Hypothalamus (tissue), 51 donors: Measurements from ENCODE around the gene PHLDA1.
A peak's percentile ranks its signal among the peaks of the same experiment; 100 is the strongest.
"Not testable (repeated sequence)": the region's sequence is repeated elsewhere in the genome, so short reads cannot be mapped to it uniquely, and the experiment has no call there.

Experiments
- DNase-seq, 51 donors: peaks; one replicate each; lab custom pipeline; 2025; lab: John Stamatoyannopoulos, UW

Gene PHLDA1

DNA sequence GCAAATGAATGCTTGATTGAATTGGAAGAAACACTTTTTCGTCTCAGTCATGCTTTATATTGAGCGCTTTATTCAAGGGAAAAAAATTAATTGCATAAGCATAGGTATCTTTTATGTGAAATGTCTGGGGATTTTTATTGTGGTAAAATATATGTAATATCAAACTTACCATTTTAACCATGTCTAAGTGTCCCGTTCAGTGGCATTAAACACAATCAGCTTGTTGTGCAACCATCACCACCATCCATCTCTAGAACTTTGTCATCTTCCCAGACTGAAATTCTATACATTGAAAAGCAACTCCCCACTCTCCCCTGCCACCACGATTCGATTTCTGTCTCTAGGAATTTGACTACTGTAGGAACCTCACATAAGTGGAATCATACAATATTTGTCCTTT lies 39.8 kb downstream of the PHLDA1 start:
- DNase-seq: no peak

DNA sequence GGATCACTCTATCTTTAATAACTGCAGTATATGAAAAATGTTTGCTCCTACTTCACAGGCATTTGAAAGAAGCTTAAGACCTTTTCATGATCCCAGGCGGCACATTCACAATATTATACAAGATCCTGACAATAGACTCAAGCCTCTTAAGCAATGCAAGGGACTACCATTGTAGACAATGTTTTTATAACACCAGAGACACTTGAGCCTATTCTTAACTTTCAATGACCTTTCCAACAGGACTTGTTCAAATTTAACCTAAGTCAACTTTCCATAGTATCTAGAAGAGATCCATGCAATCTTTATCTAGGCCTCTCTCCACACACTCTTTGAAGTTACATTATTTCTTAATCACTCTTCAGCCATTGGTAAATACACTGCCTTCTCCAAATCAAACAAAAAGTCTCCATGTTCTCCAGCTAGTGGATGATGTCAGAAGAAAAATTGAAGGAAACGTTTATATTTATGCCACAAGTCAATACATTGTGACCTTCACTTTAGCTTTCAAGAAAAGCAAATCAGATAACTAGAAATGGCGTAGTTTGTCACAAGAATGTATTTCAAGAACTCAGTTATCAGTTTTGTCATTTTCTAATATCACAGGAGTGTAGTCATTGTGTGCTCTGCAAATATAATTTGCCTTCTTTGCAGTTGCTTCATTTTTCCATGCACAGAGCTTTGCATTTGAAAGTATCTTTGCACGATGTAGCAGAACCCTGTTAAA lies 41.2 kb downstream of the PHLDA1 start:
- no peak for DNase-seq

DNA sequence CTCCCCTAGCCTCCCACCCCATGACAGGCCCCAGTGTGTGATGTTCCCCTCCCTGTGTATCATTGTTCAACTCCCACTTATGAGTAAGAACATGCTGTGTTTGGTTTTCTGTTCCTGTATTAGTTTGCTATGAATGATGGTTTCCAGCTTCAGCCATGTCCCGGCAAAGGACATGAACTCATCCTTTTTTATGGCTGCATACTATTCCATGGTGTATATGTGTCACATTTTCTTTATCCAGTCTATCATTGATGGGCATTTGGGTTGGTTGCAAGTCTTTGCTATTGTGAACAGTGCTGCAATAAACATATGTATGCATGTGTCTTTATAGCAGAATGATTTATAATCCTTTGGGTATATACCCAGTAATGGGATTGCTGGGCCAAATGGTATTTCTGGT lies 43.9 kb downstream of the PHLDA1 start:
- not testable (repeated sequence) for DNase-seq

DNA sequence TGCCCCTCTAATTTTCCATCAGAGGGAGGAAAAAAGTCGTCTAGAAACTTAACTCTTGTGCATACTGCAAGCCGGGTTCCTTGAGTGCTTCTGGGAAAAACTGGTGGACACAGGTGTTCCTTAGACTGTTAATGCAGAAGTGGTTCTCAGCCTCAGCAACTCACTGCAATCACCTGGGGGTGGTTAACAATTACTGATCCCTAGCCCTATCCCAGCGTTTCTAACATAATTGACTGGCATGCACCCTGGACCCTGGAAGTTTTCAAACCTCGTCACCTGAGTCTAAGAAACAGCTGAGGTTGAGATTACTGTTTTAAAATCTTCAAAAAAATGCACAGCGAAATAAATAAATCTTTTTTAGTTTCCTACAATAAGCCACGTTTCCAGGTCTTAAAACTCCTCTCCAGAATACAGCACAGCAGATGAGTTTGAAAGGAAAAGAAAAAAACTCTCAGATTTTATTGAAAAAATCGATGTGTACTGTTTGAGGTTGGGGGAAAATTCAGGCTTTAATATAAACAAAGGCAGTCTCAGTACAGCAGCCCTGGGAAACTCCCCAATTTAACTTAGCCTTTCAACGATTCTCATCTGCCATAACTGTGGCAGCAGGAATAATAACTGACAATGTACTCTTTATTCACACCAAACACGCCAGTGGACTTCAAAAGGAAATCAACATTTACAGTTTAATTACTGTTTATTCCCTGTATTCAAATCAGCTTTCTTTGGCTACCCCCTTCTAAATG lies 45.4 kb downstream of the PHLDA1 start:
- no peak for DNase-seq

DNA sequence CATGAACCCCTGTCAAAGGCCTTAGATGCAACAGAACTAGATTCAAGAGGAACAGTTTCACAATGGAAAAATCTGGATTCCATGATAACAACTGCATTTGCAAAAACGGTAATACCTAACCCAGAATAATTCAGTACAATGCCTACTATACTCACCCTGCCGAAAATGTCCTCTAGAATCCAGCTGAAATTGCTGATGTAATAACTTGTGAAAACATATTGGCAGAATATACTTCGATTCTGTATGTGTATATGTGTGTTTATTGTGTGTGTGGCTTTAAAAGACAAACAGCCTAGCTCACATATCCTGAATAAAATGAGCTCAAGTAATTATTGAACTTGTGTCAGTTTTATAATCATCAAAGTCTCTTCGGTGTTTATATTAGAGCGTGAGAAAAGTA lies 46.0 kb downstream of the PHLDA1 start:
- no peak for DNase-seq

DNA sequence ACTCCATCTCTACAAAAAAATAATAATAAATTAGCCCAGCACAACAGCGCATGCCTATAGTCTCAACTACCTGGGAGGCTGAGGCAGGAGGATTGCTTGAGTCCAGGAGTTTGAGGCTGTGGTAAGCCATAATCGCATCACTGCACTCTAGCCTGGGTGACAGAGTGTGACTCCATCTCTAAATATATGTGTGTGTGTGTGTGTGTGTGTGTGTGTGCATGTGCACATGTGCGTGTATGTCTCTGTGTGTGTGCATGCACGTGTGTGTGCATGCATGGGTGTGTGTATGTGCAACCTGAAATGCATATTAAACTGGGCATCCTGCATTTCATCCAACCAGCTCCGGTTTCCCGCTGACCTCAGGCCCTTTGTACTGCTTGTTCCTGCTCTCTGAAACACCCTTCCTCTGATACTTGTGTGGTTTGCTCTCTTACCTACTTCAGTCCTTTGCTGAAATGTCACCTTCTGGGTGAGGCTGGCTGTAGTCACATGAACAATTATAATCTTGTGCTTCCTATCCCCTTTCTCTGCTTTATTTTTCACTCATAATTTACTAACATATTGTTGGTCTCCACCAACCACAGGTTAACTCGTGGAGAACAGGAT lies 46.9 kb downstream of the PHLDA1 start:
- no peak for DNase-seq

DNA sequence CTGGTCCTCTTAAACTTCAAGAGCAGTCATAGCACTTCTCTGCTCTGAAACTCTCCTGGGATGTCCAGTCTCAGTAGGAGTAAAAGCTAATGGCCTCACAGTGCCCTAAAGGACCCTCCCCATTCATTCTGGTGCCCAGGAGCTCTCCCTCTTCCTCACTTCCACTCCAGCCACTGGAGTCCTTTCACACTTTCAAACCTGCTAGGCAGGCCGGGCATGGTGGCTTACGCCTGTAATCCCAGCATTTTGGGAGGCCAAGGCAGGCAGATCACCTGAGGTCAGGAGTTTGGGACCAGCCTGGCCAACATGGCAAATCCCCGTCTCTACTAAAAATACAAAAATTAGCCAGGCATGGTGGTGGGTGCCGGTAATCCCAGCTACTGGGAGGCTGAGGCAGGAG lies 47.7 kb downstream of the PHLDA1 start:
- DNase-seq: not testable (repeated sequence)

DNA sequence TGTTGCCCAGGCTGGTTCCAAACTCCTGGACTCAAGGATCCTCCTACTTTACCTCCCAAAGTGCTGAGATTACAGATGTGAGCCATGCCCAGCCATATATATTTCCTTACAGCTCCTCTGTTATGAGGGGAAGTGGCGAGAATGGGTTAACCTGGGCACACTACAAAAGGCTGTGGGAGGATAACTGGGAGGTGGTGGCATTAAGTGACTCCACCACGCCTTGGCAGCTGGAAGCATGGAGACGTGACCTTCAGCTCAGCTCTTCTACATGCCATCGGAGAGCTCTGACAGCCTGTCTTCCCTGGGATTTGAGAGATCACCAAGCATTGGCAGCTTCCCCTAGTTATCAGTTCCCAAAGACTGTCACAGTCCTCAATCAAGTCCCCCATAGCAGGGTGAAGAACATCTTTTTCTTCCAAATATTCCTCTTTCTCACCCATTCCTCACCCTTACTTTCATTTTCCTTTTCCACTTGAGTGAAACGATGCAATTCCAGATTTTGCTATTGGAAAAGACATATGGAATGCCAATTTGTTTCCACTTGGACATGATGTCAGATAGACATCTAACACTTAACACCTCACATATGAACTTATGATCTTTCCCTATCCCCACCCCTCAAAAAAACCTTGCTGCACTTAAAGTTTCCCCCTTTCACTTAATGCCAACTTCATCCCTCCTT lies 48.5 kb downstream of the PHLDA1 start:
- no peak for DNase-seq

DNA sequence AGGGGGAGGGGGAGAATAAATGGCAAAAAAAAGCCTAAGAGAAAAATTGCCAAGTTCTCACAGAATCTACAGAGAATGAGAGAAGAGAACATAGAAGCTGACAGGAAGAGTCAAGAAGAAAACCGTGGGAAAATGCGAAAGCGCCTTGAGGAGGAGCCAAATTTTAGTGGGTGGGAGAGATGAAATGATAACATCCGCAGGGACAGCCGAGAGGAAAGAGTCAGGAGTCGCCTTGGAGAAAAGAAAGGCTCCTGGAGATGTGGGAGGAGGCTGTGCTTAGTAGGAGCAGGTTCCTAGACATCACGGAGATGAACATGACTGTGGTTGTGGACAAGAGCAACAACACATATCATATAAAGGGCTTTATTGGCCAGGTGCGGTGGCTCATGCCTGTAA lies 49.4 kb downstream of the PHLDA1 start:
- DNase-seq: no peak

DNA sequence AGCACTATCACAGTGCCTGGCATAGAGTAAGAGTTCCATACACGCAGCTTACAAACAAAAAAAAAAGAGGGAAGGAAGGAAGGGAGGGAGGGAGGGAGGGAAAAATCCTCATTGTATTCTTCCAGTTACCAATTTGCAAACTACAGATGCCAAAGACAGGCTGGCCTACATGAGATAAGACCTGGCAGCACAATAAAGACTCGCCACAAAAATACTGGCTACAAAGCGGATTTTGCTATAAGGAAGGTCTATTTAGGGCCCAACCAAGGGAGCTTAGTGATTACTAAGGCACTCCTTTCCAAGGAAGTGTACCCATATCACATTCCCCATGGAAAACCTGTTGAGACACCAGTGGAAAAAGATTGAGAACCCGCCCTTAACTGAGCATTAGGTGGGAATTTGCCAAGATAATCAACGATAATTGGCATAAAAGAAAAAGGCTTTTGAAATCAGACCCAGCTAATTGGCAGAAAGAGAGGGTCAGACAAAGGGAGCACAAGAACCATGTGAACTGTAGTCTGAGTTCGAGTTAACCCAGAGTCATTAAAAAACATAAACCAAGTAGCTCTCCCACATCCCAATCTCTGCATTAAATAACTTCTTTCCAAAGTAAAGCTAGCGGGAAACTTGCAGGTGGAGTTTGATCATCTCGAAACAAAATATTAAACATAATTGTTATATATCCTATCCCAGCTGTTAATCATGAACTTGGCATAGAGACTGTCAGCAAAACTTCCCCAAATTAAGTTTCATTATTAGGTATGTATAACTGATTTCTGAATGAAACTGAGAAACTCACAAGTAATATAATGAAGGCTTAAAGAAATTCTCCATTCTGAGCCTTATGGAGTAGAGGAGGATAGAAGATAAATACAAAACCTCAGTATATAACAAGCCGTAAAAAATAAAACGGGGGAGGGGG lies 50.1 kb downstream of the PHLDA1 start:
- DNase-seq: no peak

DNA sequence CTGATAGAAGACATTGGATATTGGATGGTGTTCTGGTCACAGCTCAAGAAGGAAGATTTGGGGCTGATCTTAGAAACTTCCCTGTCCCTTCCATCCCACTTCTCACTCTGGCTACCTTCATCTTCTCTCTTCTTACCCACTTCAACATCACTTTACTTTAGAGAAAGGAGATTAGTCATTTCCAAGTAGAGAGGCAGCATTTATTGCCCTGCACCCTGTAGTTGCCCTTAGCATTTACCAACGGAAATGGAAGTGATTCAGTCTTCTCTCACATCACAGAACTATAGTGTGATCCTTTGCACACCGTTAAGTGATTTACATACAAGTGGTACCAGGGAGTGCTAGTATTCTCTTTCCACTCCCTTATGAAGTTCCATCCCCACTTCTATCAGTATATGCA lies 52.4 kb downstream of the PHLDA1 start:
- no peak for DNase-seq

DNA sequence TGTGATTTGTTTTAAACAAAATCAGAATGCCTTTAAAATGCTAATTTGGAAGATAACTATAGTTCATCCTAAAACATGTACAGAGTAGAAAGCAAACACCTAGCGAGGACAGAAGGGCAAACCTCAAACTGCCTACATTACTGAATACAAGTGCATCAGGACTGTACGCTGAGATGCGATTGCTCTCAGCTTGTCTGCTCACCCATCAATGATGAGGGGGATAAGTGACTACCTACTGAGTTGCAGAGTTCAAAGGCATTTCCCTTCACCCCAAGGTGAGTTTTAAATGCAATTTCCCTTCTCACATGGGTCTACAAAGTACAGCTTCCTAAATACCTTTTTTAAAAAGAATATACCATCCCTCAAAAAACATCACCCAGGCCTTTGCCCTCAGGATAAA lies 52.9 kb downstream of the PHLDA1 start:
- DNase-seq: no peak

DNA sequence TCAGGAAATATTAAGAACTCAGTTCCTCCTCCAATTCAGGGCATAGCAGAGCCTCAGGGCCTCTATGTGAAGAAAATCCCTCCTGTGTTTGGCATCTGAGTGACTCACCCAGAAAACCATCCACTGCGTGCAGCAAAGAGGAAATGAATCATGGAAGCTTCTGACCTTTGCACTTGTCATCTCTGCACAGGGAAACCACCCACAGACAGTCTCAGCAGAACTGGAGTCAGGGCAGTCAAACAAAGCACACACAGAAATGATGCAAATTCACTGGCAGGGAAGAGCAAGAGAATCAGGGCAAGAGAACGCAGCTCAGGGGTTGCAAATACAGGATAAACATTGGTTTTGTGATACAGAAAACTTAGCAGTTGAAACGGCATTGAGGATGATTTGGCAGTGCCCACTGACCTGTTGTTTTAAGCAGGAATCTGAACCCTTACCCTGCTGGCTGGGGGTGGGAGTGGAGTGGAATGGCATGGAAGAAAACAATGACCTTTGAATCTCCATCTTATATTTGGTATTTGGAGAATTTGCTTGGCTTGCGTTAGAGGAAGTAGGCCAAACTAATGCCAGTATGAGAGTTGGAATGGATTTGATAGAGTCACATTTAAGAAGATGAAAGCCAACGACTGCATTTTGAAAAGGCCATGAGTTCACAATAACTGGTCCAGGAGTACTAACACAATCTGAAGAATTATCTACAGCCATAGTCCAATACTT lies 53.5 kb downstream of the PHLDA1 start:
- DNase-seq: peak in 21 of 51 donors; percentile 2 to 74 (median 18)

DNA sequence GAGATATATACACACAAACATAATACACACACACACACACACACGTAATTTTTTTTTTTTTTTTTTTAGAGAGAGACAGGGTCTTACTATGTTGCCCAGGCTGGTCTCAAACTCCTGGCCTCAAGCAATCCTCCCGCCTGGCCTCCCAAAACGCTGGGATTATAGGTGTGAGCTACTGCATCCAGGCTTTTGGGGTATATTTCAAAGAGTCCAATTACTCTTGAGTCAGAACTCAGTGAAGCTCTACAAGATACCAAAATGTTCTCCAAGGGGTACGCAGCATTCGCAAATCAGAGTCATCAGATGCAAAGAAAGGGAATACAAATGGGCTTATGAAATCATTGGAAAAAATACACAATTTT lies 54.0 kb downstream of the PHLDA1 start:
- no peak for DNase-seq

DNA sequence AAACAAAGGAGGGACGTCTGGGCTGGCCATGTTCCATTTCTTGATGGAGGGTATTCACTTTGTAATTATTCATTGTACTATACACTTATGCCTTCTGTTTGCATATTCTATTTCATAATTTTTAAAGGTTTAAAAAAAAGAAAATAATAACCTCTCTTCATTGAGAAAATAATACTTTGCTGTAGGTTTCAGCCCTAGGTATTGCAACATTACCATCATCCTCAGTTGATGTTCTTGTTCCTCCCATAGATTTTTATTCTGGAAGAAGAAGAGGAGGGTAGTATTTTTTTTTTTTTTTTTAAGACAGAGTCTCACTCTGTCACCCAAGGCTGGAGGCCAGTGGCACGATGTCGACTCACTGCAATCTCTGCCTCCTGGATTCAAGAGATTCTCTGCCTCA lies 54.7 kb downstream of the PHLDA1 start:
- no peak for DNase-seq

DNA sequence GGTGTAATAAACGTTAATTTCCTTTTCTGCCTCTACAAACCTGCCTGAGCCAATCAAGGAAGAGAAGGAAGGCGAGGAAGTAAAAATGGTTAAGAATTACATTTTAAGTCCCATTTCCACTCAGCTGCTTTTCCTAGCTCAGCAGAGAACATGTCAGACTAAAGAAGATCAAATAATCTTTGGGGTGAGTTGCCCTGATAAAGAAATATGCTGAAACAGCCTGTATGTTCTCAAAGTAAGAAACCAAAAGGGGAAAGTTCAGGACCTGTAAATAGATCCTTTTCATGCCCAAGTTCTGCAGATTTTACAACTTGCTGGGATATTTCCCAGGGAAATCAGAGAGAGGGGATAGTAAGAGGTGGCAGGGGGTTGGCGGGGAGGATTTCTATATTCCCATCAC lies 55.5 kb downstream of the PHLDA1 start:
- no peak for DNase-seq

DNA sequence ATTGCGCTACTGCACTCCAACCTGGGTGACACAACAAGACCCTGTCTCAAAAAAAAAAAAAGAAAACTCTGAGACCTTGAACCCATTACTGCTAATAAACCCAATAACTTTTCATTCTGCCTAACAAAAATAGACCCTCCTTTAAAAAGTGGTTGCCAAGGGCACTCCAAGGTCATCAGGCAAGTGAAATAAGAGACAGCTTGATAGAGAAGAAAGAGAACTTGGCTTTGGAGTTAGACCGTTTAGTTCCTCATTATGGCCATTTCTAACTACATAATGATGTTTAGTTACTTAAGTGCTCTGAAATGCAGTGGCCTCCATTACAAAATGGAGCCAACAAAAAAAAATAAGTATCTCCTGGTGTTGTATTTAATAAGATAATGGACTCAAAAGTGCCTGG lies 55.9 kb downstream of the PHLDA1 start:
- DNase-seq: no peak
